Measurements from ENCODE around the gene MAPK12. TPM values are rescaled to one million over a fixed set of nuclear protein-coding genes. Genes with fewer than 3 reads are reported as not detected.

Gene MAPK12
- total RNA-seq, 1 donor from 2014 or later: 25.5 TPM

- DNase-seq (ENCODE audit: low read depth): no peak
- Histone ChIP-seq H3K27me3 (ENCODE audit: control insufficient read depth, insufficient read depth, low read length) (no peaks in the 10 kb centered on the region), H3K4me3 (ENCODE audit: low read depth, low read length) (no peak overlapping the region), H3K36me3 (ENCODE audit: control insufficient read depth, insufficient read depth, low read length) (peaks cover 6% of the 10 kb centered on the region)
- TF ChIP-seq, protein P1, sequence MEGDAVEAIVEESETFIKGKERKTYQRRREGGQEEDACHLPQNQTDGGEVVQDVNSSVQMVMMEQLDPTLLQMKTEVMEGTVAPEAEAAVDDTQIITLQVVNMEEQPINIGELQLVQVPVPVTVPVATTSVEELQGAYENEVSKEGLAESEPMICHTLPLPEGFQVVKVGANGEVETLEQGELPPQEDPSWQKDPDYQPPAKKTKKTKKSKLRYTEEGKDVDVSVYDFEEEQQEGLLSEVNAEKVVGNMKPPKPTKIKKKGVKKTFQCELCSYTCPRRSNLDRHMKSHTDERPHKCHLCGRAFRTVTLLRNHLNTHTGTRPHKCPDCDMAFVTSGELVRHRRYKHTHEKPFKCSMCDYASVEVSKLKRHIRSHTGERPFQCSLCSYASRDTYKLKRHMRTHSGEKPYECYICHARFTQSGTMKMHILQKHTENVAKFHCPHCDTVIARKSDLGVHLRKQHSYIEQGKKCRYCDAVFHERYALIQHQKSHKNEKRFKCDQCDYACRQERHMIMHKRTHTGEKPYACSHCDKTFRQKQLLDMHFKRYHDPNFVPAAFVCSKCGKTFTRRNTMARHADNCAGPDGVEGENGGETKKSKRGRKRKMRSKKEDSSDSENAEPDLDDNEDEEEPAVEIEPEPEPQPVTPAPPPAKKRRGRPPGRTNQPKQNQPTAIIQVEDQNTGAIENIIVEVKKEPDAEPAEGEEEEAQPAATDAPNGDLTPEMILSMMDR (IDR thresholded peaks at IDR 0.05; ENCODE audit: insufficient read depth, low read length, poor library complexity, severe bottlenecking): no peak
Observed at GRCh38 chr22:50285568-50286229, 24.2 kb upstream of the MAPK12 start.

GRCh38 chr22:50284479-50284878 lies 23.0 kb upstream of the MAPK12 start:
- Histone ChIP-seq H3K4me3 (ENCODE audit: low read depth, low read length) (no peak overlapping the region), H3K27me3 (ENCODE audit: control insufficient read depth, insufficient read depth, low read length) (no peaks in the 10 kb centered on the region), H3K36me3 (ENCODE audit: control insufficient read depth, insufficient read depth, low read length) (peaks cover 6% of the 10 kb centered on the region)
- TF ChIP-seq, protein P1 (IDR thresholded peaks at IDR 0.05; ENCODE audit: insufficient read depth, low read length, poor library complexity, severe bottlenecking): no peak
- DNase-seq (ENCODE audit: low read depth): no peak

DNA sequence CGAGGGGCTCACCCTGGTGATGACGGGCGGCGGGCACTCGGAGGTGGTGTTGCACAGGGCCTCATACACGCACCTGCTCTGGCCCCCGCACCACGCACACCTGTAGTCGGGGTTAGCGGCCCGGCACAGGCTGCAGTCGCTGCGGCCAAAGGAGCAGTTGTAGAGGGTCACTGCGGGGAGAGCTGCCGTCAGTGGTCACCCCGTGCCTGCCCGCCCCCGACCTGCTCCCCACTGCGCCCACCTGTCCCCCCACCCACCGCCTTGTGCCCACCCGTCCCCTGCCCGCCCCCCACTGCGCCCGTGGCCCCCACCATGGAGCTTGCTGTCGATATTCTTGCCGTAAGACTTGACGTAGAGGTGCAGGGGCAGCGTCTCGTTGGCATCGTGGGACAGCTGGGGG lies 22.3 kb upstream of the MAPK12 start:
- Histone ChIP-seq H3K4me3 (ENCODE audit: low read depth, low read length) (no peak overlapping the region), H3K36me3 (ENCODE audit: control insufficient read depth, insufficient read depth, low read length) (peaks cover 6% of the 10 kb centered on the region), H3K27me3 (ENCODE audit: control insufficient read depth, insufficient read depth, low read length) (no peaks in the 10 kb centered on the region)
- TF ChIP-seq, protein P1 (IDR thresholded peaks at IDR 0.05; ENCODE audit: insufficient read depth, low read length, poor library complexity, severe bottlenecking): no peak
- no peak for DNase-seq (ENCODE audit: low read depth)

GRCh38 chr22:50282361-50283155 lies 21.1 kb upstream of the MAPK12 start:
- Histone ChIP-seq H3K27me3 (ENCODE audit: control insufficient read depth, insufficient read depth, low read length) (no peaks in the 10 kb centered on the region), H3K36me3 (ENCODE audit: control insufficient read depth, insufficient read depth, low read length) (peaks cover 6% of the 10 kb centered on the region), H3K4me3 (ENCODE audit: low read depth, low read length) (no peak overlapping the region)
- TF ChIP-seq, protein P1 (IDR thresholded peaks at IDR 0.05; ENCODE audit: insufficient read depth, low read length, poor library complexity, severe bottlenecking): no peak
- DNase-seq (ENCODE audit: low read depth): peak; percentile 67

GRCh38 chr22:50281957-50282356 lies 20.5 kb upstream of the MAPK12 start:
- TF ChIP-seq, protein P1 (IDR thresholded peaks at IDR 0.05; ENCODE audit: insufficient read depth, low read length, poor library complexity, severe bottlenecking): no peak
- Histone ChIP-seq H3K27me3 (ENCODE audit: control insufficient read depth, insufficient read depth, low read length) (no peaks in the 10 kb centered on the region), H3K36me3 (ENCODE audit: control insufficient read depth, insufficient read depth, low read length) (peaks cover 6% of the 10 kb centered on the region), H3K4me3 (ENCODE audit: low read depth, low read length) (no peak overlapping the region)
- DNase-seq (ENCODE audit: low read depth): no peak
